Vagina (tissue), 2 donors: Measurements from ENCODE around the gene PDE4D. TPM values are rescaled to one million over a fixed set of nuclear protein-coding genes. Genes with fewer than 3 reads are reported as not detected.
"Not testable (repeated sequence)": the region's sequence is repeated elsewhere in the genome, so short reads cannot be mapped to it uniquely, and the experiment has no call there.

Experiments used
- DNase-seq, 2 donors: peaks; one replicate each; pipeline ENCODE4 v3.0.0-alpha.2; 2017; ENCODE audit errors: extremely low spot score in 2 of 2
- H3K27ac ChIP-seq: fragments of 200-600 bp; sonication (generic); one replicate; pipeline ENCODE4 v1.5.1; 2019
- H3K27me3 ChIP-seq: fragments of 200-600 bp; sonication (generic); one replicate; pipeline ENCODE4 v1.5.1; 2019
- H3K36me3 ChIP-seq, 2 donors: fragments of 200-600 bp; sonication (generic); one replicate each; pipeline ENCODE4 v1.5.1; 2017 to 2019
- H3K4me1 ChIP-seq: fragments of 200-600 bp; sonication (generic); one replicate; pipeline ENCODE4 v1.5.1; 2019
- H3K4me3 ChIP-seq, 2 donors: fragments of 200-600 bp; sonication (generic); 1 replicate in 1 of 2; 2 replicates in 1 of 2; pipeline ENCODE4 v1.5.1; 2016 to 2019
- H3K9me3 ChIP-seq: fragments of 200-600 bp; sonication (generic); one replicate; pipeline ENCODE4 v1.5.1; 2019
- CTCF ChIP-seq, 3 experiments: fragments of 450-650 bp in 2 of 3; fragments of 200-600 bp in 1 of 3; sonication (generic) in 1 of 3; IDR thresholded peaks; one replicate each; pipeline ENCODE4 v1.5.1; 2017 to 2019; ENCODE audit warnings: antibody characterized with exemption in 3 of 3, mild to moderate bottlenecking in 2 of 3, moderate library complexity in 2 of 3
- POLR2A ChIP-seq, 2 donors: fragments of 450-650 bp; IDR thresholded peaks; one replicate each; pipeline ENCODE4 v1.6.1; 2017; ENCODE audit warnings: antibody characterized with exemption in 2 of 2, mild to moderate bottlenecking in 2 of 2, moderate library complexity in 2 of 2
- POLR2AphosphoS5 ChIP-seq, 2 donors: sonication (generic); formaldehyde crosslinking; IDR thresholded peaks; one replicate each; pipeline ENCODE4 v1.9.0; 2017; ENCODE audit warnings: antibody characterized with exemption in 2 of 2, mild to moderate bottlenecking in 2 of 2, low read depth in 1 of 2; ENCODE audit not compliant: insufficient read depth in 1 of 2
- intact Hi-C: fragments of 100-400 bp; cut with DNase I; formaldehyde crosslinking; loops from one replicate; pipeline ENCODE4 v1.15.1; 2023
- total RNA-seq: library from RNA; depleted of rRNA; stranded (reverse); fragments of >200 nt; gene quantifications from one replicate; pipeline ENCODE4 v1.2.3, GENCODE V29; 2016

The PDE4D gene
- total RNA-seq, 1 donor from 2014 or later = 86.9 TPM

- TF ChIP-seq POLR2A (IDR thresholded peaks at IDR 0.05) = no peak
- TF ChIP-seq POLR2AphosphoS5 (IDR thresholded peaks at IDR 0.05; ENCODE audit: insufficient read depth in 1 of 2, low read depth in 1 of 2) = no peak
- no peak for TF ChIP-seq CTCF (IDR thresholded peaks at IDR 0.05)
- Histone ChIP-seq H3K4me1 (no peaks in the 10 kb centered on the region), H3K4me3 (no peak overlapping the region), H3K36me3 (no peaks in the 10 kb centered on the region), H3K27me3 (no peaks in the 10 kb centered on the region), H3K27ac (no peak overlapping the region), H3K9me3 (no peaks in the 10 kb centered on the region)
- intact Hi-C loops = no loop called here
- DNase-seq = no peak
These were observed 214.6 kb downstream of the PDE4D start for GRCh38 chr5:59678943-59679342.

- H3K9me3 ChIP-seq = no peaks in the 10 kb centered on the region
- no peaks in the 10 kb centered on the region for H3K4me1 ChIP-seq
- TF ChIP-seq POLR2A (IDR thresholded peaks at IDR 0.05) (no peak), POLR2AphosphoS5 (IDR thresholded peaks at IDR 0.05; ENCODE audit: insufficient read depth in 1 of 2, low read depth in 1 of 2) (no peak), CTCF (IDR thresholded peaks at IDR 0.05) (no peak)
- DNase-seq = no peak
- no peaks in the 10 kb centered on the region for H3K27me3 ChIP-seq
- H3K36me3 ChIP-seq = no peaks in the 10 kb centered on the region
- intact Hi-C loops = no loop called here
- no peak overlapping the region for H3K27ac ChIP-seq
- H3K4me3 ChIP-seq = no peak overlapping the region
These were observed 218.8 kb downstream of the PDE4D start for GRCh38 chr5:59674763-59675162.

- no peak for DNase-seq
- intact Hi-C loops = no loop called here
- H3K27ac ChIP-seq = no peak overlapping the region
These were observed 220.0 kb downstream of the PDE4D start for GRCh38 chr5:59673438-59674058.

GRCh38 chr5:59666440-59667068 is 227.0 kb downstream of the PDE4D start:
- TF ChIP-seq CTCF (IDR thresholded peaks at IDR 0.05) = no peak
- TF ChIP-seq POLR2A (IDR thresholded peaks at IDR 0.05) = no peak
- TF ChIP-seq POLR2AphosphoS5 (IDR thresholded peaks at IDR 0.05; ENCODE audit: insufficient read depth in 1 of 2, low read depth in 1 of 2) = no peak
- no peaks in the 10 kb centered on the region for H3K9me3 ChIP-seq
- peaks cover under 1% of the 10 kb centered on the region for H3K4me1 ChIP-seq
- no peaks in the 10 kb centered on the region for H3K36me3 ChIP-seq
- no peak overlapping the region for H3K4me3 ChIP-seq
- intact Hi-C loops = no loop called here
- H3K27ac ChIP-seq = no peak overlapping the region
- H3K27me3 ChIP-seq = no peaks in the 10 kb centered on the region
- DNase-seq = no peak

More at GRCh38 chr5:59673438-59674058, 220.0 kb downstream of the PDE4D start:
- H3K4me3 ChIP-seq = no peak overlapping the region
- TF ChIP-seq POLR2A (IDR thresholded peaks at IDR 0.05) = no peak
- no peak for TF ChIP-seq POLR2AphosphoS5 (IDR thresholded peaks at IDR 0.05; ENCODE audit: insufficient read depth in 1 of 2, low read depth in 1 of 2)
- peak; percentile 63 to 79 (median 69) for TF ChIP-seq CTCF (IDR thresholded peaks at IDR 0.05)
- H3K4me1 ChIP-seq = no peaks in the 10 kb centered on the region
- no peaks in the 10 kb centered on the region for H3K36me3 ChIP-seq
- H3K9me3 ChIP-seq = no peaks in the 10 kb centered on the region
- no peaks in the 10 kb centered on the region for H3K27me3 ChIP-seq

GRCh38 chr5:59665832-59666203 is 227.7 kb downstream of the PDE4D start:
- H3K9me3 ChIP-seq, intact Hi-C loops, H3K4me3 ChIP-seq, H3K27ac ChIP-seq, H3K27me3 ChIP-seq, H3K4me1 ChIP-seq, DNase-seq, H3K36me3 ChIP-seq: not testable (repeated sequence)
